IPS DF 4.7 (cell line): ENCODE data around the gene ANO3.

Source experiments
- DNase-seq: peaks from one replicate; pipeline ENCODE4 v3.0.0-alpha.2; 2013; ENCODE audit warnings: low spot score; ENCODE audit errors: extremely low read depth

Gene ANO3

GRCh38 chr11:26483108-26483507 is 151.2 kb downstream of the ANO3 start:
- no peak for DNase-seq

DNA sequence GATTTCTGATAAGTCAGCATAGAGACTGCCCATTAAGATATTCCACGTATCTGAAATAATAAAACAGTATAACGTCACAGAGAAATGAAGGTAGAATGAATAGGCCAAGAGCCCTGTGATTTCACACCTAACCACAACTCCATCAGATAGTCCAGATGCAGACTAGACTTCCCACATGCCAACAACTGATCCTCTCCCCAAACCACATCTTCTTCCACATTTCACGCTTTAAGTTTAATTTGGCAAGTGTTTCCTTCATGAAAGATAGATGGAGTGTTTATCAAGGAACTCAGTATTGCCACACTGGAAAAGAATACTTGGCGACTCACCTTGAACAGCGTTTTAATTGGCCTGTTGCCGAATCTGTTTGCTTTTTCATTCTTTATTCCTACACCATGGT is 158.6 kb downstream of the ANO3 start:
- no peak for DNase-seq

GRCh38 chr11:26493616-26494015 is 161.7 kb downstream of the ANO3 start:
- no peak for DNase-seq

DNA sequence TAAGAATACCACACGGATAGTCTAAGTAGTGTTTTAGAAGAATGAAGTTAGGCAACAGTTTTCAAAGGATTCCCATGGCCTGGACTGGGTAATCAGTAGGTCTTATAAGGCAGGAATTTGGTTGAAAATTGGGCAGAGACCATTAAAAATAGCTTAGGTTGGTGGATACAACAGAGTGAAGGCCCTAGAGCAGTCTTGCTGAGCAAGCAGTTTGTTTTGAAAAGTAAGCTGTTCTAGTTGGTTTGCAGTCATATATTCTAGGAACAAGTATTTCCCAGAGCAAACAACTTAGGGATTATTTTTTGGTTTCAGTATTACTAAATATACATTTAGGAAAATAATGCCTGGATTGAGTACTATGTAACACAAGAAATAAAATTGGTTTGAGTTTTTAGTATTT is 175.3 kb downstream of the ANO3 start:
- DNase-seq = no peak

- no peak for DNase-seq
Measured at GRCh38 chr11:26510164-26510563, 178.2 kb downstream of the ANO3 start.

DNA sequence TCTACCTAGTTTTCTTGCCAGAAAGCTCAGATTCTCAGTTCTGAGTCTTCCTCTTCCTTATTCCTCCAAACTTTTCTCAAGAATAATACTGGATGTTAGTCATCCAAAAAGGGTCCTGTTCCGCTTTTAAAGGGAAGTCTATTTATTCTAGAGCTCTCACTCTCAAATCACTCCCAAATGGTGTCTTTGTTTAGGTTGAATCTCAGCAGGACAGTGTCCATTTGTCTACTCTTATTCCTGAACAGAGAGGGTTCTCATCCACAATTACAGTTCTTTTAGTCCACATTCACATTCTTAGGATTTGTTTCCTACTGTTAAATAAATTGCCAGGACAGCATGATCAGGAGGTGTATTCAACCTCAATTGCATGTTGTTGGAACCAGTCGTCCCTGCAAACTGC is 178.8 kb downstream of the ANO3 start:
- no peak for DNase-seq

- DNase-seq = no peak
Measured at GRCh38 chr11:26512196-26512595, 180.3 kb downstream of the ANO3 start.

DNA sequence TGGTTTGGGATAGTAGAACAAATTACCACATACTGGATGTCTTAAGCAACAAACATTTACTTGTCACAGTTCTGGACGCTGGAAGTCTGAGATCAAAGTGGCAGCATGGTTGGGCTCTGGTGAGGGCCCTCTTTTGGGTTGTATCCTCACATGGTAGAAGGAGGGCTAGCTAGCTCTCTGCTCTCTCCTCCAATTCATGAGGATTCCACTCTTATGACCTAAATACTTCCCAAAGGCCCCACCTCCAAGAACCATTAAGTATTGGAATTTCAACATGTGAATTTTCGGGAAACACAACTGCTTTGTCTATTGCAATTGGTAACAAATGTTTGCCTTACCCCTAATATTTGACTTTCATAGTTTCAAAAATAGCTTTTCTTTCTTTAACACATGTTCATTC is 187.5 kb downstream of the ANO3 start:
- DNase-seq = no peak

DNA sequence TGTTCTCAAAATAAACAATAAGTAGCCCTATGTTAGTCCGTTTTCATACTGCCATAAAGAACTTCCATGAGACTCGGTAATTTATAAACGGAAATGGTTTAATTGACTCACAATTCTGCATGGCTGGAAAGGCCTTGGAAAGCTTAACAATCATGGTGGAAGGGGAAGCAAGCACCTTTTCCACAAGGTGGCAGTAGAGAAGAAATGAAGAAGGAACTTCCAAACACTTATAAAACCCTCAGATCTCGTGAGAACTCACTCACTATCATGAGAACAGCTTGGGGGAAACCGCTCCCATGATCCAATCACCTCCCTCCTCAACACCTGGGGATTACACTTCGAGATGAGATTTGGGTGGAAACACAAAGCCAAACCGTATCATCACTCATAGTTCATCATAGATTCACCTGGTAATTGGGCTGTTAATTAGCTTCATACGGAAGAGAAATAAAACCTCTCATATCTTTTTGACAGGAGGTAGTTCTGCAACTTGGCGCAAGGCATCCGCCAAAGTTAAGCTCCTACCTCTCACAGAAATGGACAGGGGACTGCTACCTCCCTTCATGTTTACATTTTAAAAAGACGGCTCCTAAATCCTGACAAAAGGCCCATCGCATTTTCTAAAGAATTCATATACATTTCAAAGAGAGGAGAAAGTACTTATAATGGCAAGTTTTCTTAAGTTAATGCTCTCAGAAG is 191.1 kb downstream of the ANO3 start:
- peak; percentile 68 for DNase-seq

- DNase-seq = no peak
Measured at GRCh38 chr11:26527685-26528084, 195.8 kb downstream of the ANO3 start.

- DNase-seq = no peak
Measured at GRCh38 chr11:26537341-26537740, 205.4 kb downstream of the ANO3 start.

GRCh38 chr11:26539517-26539916 is 207.6 kb downstream of the ANO3 start:
- DNase-seq = no peak

DNA sequence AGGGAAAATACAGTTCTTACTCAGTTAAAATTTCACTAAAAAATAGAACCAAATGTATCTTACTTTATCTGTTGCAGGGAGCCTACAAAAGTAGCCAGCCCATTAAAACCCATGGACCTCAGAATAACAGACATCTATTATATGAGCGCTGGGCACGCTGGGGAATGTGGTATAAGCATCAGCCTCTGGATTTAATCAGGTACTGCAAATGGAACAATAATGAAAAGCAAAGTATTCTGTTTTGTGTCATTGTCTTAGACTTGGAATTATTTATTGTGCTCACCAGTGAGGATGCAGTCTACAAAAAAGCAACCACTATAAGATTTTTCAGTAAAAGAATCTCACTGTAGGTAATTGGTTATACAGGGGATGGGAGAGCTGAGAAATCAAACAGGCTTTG is 209.9 kb downstream of the ANO3 start:
- no peak for DNase-seq

- DNase-seq = no peak
Measured at GRCh38 chr11:26549176-26549575, 217.2 kb downstream of the ANO3 start.

GRCh38 chr11:26550022-26550421 is 218.1 kb downstream of the ANO3 start:
- DNase-seq = no peak

DNA sequence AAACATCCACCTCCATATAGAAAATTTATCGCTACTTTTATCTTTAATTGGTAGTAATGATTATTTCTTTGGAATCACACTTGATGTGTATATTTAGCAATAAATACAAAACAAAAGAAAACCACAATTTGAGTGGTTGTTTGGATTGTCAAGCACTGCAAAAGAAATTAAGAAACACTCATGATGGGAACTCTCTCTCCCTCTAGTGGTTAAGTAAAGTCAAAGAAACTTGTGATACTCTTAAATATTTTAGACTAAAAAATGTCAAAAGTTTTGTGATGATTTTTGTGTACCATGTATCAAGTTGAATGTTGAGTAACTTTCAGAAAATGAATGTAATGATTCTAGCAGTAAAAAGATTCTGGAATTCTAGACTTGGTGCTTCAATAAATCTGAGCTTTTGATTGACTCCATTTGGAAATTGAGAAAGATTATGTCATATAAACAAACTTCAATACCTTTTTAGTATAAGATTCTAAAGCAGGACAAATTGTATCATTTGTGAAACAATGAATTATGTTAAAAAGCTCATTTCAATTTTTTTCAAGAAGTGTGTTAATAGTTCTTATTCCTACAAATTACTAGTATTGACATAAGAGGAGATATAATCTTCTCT is 219.4 kb downstream of the ANO3 start:
- DNase-seq = no peak

- DNase-seq = no peak
Measured at GRCh38 chr11:26553182-26553581, 221.3 kb downstream of the ANO3 start.

DNA sequence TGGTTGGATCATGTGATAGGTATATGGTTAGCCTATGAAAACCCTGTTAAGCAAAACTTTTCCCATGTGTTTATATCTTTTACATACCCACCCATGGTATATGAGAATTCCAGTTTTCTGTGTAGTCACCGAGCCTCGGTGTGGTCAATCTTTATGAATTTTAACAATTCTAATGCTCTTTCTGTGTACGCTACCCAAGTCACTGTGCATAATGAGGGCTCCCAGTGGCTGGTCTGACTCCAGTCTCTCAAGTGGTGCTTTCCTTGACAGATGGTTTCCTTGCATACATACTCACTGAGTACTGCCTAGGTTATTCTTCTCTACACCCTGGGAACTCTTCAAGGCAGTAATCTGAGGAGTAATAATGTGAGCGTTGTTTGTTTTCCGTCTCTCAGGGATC is 222.5 kb downstream of the ANO3 start:
- no peak for DNase-seq

- DNase-seq = no peak
Measured at GRCh38 chr11:26556582-26556981, 224.7 kb downstream of the ANO3 start.

- no peak for DNase-seq
Measured at GRCh38 chr11:26557666-26558065, 225.7 kb downstream of the ANO3 start.

DNA sequence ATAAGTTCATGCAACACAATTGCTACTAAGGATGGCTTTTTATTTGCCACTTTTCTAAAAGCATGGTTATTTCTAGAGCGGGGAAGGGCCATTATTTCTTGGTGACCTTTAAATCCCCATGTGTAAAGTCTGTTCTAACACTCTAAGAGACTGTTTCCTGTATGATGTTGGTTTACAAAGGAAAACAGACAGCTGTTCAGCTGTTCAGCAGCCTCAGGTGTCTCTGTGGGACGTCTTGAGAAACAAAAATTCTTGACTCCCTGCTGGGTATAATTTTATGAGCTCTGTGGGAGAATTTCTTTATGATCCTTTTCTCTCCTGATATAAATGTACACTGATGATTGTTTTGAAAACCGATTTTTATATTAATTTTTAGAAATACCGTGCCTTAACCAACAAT is 226.3 kb downstream of the ANO3 start:
- no peak for DNase-seq

GRCh38 chr11:26569646-26570045 is 237.7 kb downstream of the ANO3 start:
- DNase-seq = no peak

GRCh38 chr11:26571861-26572654 is 240.1 kb downstream of the ANO3 start, which contains the start of gene MUC15:
Gene MUC15 (minus strand): TSS chr11:26572263. CDS start chr11:26567094, 5,169 bp downstream.
- no peak for DNase-seq
